Thyroid gland (tissue), 4 donors: Measurements from ENCODE around the gene MRRF.
"Not testable (repeated sequence)": the region's sequence is repeated elsewhere in the genome, so short reads cannot be mapped to it uniquely, and the experiment has no call there.

ENCODE experiments used
- CTCF ChIP-seq, 6 experiments: fragments of 200-600 bp in 3 of 6; fragments of 450-650 bp in 3 of 6; sonication (generic) in 3 of 6; IDR thresholded peaks; one replicate each; pipeline ENCODE4 v1.5.1; 2016 to 2019; ENCODE audit warnings: antibody characterized with exemption in 6 of 6, mild to moderate bottlenecking in 2 of 6, inconsistent platforms in 1 of 6, moderate library complexity in 1 of 6
- POLR2A ChIP-seq, 2 donors: fragments of 450-650 bp; IDR thresholded peaks; one replicate each; pipeline ENCODE4 v1.6.1; 2017; ENCODE audit warnings: antibody characterized with exemption in 2 of 2, mild to moderate bottlenecking in 2 of 2, moderate library complexity in 1 of 2

GRCh38 chr9:122363131-122363530 is 98.4 kb downstream of the MRRF start:
- TF ChIP-seq CTCF, POLR2A (IDR thresholded peaks at IDR 0.05): not testable (repeated sequence)
